Neural progenitor cell (in vitro differentiated cells): ENCODE data around the gene RHOG. TPM values are rescaled to one million over a fixed set of nuclear protein-coding genes. Genes with fewer than 3 reads are reported as not detected.
A peak's percentile ranks its signal among the peaks of the same experiment; 100 is the strongest.

Experiments used
- DNase-seq: peaks from one replicate; pipeline ENCODE4 v3.0.0-alpha.2; 2016; ENCODE audit warnings: low spot score
- H2AFZ ChIP-seq: fragments of 200-600 bp; sonication (generic); replicated peaks from 2 replicates; pipeline ENCODE4 v1.6.1; 2016; ENCODE audit warnings: antibody characterized with exemption
- H3F3A ChIP-seq: fragments of 200-600 bp; sonication (generic); 2 replicates; pipeline ENCODE4 v1.6.1; 2016; ENCODE audit warnings: antibody characterized with exemption, low read depth
- H3K27ac ChIP-seq: fragments of 200-600 bp; sonication (generic); 2 replicates; pipeline ENCODE4 v1.5.1; 2016; ENCODE audit warnings: mild to moderate bottlenecking
- H3K27me3 ChIP-seq: fragments of 200-600 bp; sonication (generic); 2 replicates; pipeline ENCODE4 v1.6.1; 2016; ENCODE audit warnings: mild to moderate bottlenecking, moderate library complexity
- H3K36me3 ChIP-seq: fragments of 200-600 bp; sonication (generic); 2 replicates; pipeline ENCODE4 v1.5.1; 2016
- H3K4me1 ChIP-seq: fragments of 200-600 bp; sonication (generic); 2 replicates; pipeline ENCODE4 v1.6.1; 2016; ENCODE audit warnings: mixed run types
- H3K4me2 ChIP-seq: fragments of 200-600 bp; sonication (generic); 2 replicates; pipeline ENCODE4 v1.6.1; 2016
- H3K4me3 ChIP-seq: fragments of 200-600 bp; sonication (generic); 2 replicates; pipeline ENCODE4 v1.5.1; 2016
- H3K79me2 ChIP-seq: fragments of 200-600 bp; sonication (generic); 2 replicates; pipeline ENCODE4 v1.6.1; 2016; ENCODE audit warnings: low read depth
- H3K9ac ChIP-seq: fragments of 200-600 bp; sonication (generic); 2 replicates; pipeline ENCODE4 v1.6.1; 2016
- H3K9me3 ChIP-seq: fragments of 200-600 bp; sonication (generic); 2 replicates; pipeline ENCODE4 v1.5.1; 2016; ENCODE audit warnings: low read depth
- H4K20me1 ChIP-seq: fragments of 200-600 bp; sonication (generic); 2 replicates; pipeline ENCODE4 v1.6.1; 2016; ENCODE audit warnings: low read depth
- H3K27ac Mint-ChIP-seq: 3 replicates; pipeline ENCODE4 v1.8.0; 2021; ENCODE audit warnings: mixed read lengths
- H3K27me3 Mint-ChIP-seq: 2 replicates; pipeline ENCODE4 v1.8.0; 2022; ENCODE audit warnings: low read depth, mild to moderate bottlenecking, inconsistent platforms, moderate library complexity, mixed read lengths; ENCODE audit not compliant: insufficient read depth
- H3K36me3 Mint-ChIP-seq: 3 replicates; pipeline ENCODE4 v1.8.0; 2021; ENCODE audit warnings: mixed read lengths
- H3K4me1 Mint-ChIP-seq: 3 replicates; pipeline ENCODE4 v1.8.0; 2021; ENCODE audit warnings: mixed read lengths
- H3K4me3 Mint-ChIP-seq: 3 replicates; pipeline ENCODE4 v1.8.0; 2021; ENCODE audit warnings: mild to moderate bottlenecking, moderate library complexity, mixed read lengths
- H3K9me3 Mint-ChIP-seq: 3 replicates; pipeline ENCODE4 v1.8.0; 2020; ENCODE audit warnings: mixed read lengths
- EZH2 ChIP-seq: fragments of 200-600 bp; sonication (generic); IDR thresholded peaks from 2 replicates; pipeline ENCODE4 v1.6.1; 2017; ENCODE audit warnings: antibody characterized with exemption, mild to moderate bottlenecking, moderate library complexity
- EZH2phosphoT487 ChIP-seq: fragments of 200-600 bp; sonication (generic); IDR thresholded peaks from 2 replicates; pipeline ENCODE4 v1.6.1; 2017; ENCODE audit warnings: antibody characterized with exemption
- total RNA-seq: library from RNA; depleted of rRNA; stranded (reverse); fragments of >200 nt; gene quantifications from 2 replicates; pipeline ENCODE4 v1.2.3, GENCODE V29; 2015; ENCODE audit warnings: low replicate concordance
- TF ChIP-seq, protein P1 (sequence below): fragments of 200-600 bp; sonication (generic); IDR thresholded peaks from 2 replicates; pipeline ENCODE4 v1.5.1; 2017; ENCODE audit warnings: antibody characterized with exemption, mild to moderate bottlenecking

Gene RHOG
- total RNA-seq, 1 donor from 2014 or later: 5.9 TPM

DNA sequence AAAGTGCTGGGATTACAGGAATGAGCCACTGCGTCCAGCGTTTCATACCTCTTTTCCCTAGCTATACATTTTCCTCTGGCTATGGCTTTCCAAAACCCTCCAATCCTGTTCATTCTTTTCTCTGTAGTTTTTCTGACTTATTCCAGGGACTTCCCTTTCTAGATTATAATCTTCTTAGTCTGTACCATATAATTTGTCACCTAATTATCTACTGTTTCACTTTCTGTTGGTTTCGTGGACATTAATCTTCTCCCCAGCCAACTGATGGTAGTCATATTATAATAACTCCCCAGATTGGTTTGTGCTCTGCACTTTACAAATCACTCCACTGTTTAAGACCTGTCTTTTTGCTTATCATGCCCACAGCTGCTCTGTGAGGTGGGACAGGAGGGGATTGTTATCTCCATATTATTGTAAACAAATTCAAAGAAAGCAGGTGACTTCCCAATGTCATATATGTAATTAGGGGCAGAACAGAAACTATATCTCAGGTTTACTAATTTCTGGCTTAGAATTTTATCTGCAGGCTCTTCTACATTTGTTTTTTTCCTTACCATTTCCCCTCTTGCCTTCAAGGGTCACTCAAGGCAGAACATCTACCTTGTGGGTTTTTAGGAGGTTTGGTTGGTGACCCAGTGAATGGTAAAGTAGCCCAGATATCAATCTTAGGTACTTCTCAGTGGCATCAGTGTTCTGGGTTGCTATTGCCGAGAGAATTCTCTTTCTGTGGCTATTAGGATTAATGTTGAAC lies 38.6 kb upstream of the RHOG start:
- peaks cover 36% of the 10 kb centered on the region for H3K4me1 Mint-ChIP-seq
- Histone ChIP-seq H3K27ac (no peak overlapping the region), H3K4me2 (no peak overlapping the region), H3K9me3 (no peaks in the 10 kb centered on the region), H3K9ac (no peak overlapping the region), H3K79me2 (no peaks in the 10 kb centered on the region), H3K4me1 (peaks cover 12% of the 10 kb centered on the region), H3K27me3 (no peaks in the 10 kb centered on the region), H3F3A (peaks cover 9% of the 10 kb centered on the region), H3K4me3 (no peak overlapping the region), H4K20me1 (no peaks in the 10 kb centered on the region), H3K36me3 (no peaks in the 10 kb centered on the region), H2AFZ (no peak overlapping the region)
- H3K36me3 Mint-ChIP-seq: no peaks in the 10 kb centered on the region
- H3K27me3 Mint-ChIP-seq: peaks cover 2% of the 10 kb centered on the region
- no peak for DNase-seq
- H3K27ac Mint-ChIP-seq: no peak overlapping the region
- no peaks in the 10 kb centered on the region for H3K9me3 Mint-ChIP-seq
- TF ChIP-seq EZH2 (no peak), EZH2phosphoT487 (no peak)
- TF ChIP-seq, protein P1, sequence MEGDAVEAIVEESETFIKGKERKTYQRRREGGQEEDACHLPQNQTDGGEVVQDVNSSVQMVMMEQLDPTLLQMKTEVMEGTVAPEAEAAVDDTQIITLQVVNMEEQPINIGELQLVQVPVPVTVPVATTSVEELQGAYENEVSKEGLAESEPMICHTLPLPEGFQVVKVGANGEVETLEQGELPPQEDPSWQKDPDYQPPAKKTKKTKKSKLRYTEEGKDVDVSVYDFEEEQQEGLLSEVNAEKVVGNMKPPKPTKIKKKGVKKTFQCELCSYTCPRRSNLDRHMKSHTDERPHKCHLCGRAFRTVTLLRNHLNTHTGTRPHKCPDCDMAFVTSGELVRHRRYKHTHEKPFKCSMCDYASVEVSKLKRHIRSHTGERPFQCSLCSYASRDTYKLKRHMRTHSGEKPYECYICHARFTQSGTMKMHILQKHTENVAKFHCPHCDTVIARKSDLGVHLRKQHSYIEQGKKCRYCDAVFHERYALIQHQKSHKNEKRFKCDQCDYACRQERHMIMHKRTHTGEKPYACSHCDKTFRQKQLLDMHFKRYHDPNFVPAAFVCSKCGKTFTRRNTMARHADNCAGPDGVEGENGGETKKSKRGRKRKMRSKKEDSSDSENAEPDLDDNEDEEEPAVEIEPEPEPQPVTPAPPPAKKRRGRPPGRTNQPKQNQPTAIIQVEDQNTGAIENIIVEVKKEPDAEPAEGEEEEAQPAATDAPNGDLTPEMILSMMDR: no peak
- H3K4me3 Mint-ChIP-seq: no peak overlapping the region

DNA sequence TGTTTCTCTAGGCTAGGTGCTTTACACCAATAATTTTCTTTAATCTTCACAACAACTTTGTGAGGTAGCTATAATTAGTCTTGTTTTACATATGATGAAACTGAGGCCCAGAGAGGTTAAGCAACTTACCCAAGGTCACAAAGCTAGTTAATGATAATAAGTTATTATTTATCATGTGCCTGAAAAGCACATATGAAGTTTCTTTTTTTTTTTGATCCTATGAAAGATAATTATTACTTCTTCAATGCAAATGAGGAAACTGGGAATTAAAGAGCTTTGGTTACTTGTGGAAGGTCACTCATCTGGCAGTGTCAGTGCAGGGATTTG lies 37.5 kb upstream of the RHOG start:
- H3K27me3 ChIP-seq: no peaks in the 10 kb centered on the region
- DNase-seq: no peak
- H3K27ac Mint-ChIP-seq: no peak overlapping the region

DNA sequence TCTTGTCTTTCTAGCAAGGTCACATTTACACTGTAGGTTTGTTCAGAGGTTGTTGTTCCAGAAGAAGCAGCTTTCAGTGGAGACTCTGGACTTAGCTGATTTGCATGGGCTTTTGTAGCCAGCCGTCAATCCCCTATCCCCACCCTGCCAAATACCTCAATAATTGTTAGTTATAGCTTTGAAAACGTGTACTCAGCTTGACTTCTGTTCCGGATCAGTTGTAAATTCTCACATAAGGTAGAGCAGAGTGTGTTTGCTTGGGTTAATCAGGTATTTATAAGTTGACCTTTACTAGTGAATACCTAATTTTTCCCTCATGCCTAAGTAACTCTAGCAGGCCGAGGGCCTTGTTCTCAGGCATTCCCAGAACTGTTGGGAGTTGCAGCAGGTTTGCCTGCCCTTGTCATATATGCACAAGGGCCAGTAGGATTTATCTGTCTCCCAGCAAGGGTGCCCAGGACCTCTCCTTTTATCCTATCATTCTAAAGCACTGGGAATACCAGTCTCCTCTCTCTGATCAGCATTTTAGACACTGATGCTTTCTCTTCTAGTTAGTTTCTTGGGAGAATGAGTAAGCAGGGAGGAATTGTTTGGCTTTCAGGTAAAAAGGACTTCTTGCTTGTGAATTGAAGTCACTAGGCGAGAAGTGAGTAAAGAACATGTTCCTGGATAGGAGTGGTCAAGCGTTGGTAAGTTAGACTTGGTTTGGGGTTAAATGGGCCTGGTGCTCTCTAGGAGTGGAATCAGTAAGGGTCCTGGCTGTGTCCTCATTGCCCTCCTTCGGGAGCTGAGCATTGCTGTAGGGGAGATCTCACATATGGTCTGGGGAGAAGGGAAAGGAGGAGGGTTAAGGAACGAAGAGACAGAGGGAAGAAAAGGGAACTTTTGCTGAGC lies 36.9 kb upstream of the RHOG start:
- DNase-seq: peak; percentile 25
- peak overlapping the region; percentile 36 for H3K27ac ChIP-seq
- no peak overlapping the region for H2AFZ ChIP-seq
- peaks cover 45% of the 10 kb centered on the region for H3K4me1 Mint-ChIP-seq
- no peaks in the 10 kb centered on the region for H3K36me3 ChIP-seq
- no peaks in the 10 kb centered on the region for H4K20me1 ChIP-seq
- H3K4me3 ChIP-seq: no peak overlapping the region
- no peak overlapping the region for H3K4me3 Mint-ChIP-seq
- peak overlapping the region; percentile 87 for H3K27ac Mint-ChIP-seq
- peaks cover 9% of the 10 kb centered on the region for H3F3A ChIP-seq
- peaks cover 12% of the 10 kb centered on the region for H3K4me1 ChIP-seq
- TF ChIP-seq, protein P1: no peak
- TF ChIP-seq EZH2phosphoT487 (no peak), EZH2 (no peak)
- no peaks in the 10 kb centered on the region for H3K36me3 Mint-ChIP-seq
- no peaks in the 10 kb centered on the region for H3K27me3 Mint-ChIP-seq
- no peaks in the 10 kb centered on the region for H3K79me2 ChIP-seq
- H3K27me3 ChIP-seq: no peaks in the 10 kb centered on the region
- H3K9me3 Mint-ChIP-seq: no peaks in the 10 kb centered on the region
- H3K9ac ChIP-seq: no peak overlapping the region
- no peaks in the 10 kb centered on the region for H3K9me3 ChIP-seq
- H3K4me2 ChIP-seq: peak overlapping the region; percentile 29

More for the DNA sequence above, 37.5 kb upstream of the RHOG start:
- TF ChIP-seq EZH2: no peak
- TF ChIP-seq, protein P1: no peak
- no peak for TF ChIP-seq EZH2phosphoT487
- no peaks in the 10 kb centered on the region for H3K9me3 ChIP-seq
- no peak overlapping the region for H3K4me2 ChIP-seq
- H2AFZ ChIP-seq: no peak overlapping the region
- H3K9ac ChIP-seq: no peak overlapping the region
- H3F3A ChIP-seq: peaks cover 9% of the 10 kb centered on the region
- Mint-ChIP-seq H3K36me3 (no peaks in the 10 kb centered on the region), H3K4me1 (peaks cover 45% of the 10 kb centered on the region), H3K4me3 (no peak overlapping the region), H3K27me3 (no peaks in the 10 kb centered on the region), H3K9me3 (no peaks in the 10 kb centered on the region)
- no peak overlapping the region for H3K27ac ChIP-seq
- no peaks in the 10 kb centered on the region for H3K36me3 ChIP-seq
- no peaks in the 10 kb centered on the region for H4K20me1 ChIP-seq
- no peaks in the 10 kb centered on the region for H3K79me2 ChIP-seq
- H3K4me3 ChIP-seq: no peak overlapping the region
- H3K4me1 ChIP-seq: peaks cover 12% of the 10 kb centered on the region
